ENCODE measurements around the gene ZSCAN20. TPM values are rescaled to one million over a fixed set of nuclear protein-coding genes. Genes with fewer than 3 reads are reported as not detected.

The ZSCAN20 gene
- total and polyA plus RNA-seq, 7 donors: 0.75 to 4.9 (median 2.8) TPM

- intact Hi-C loops (cut with DNase I): no loop called here
- no peak overlapping the region for H3K27ac ChIP-seq
- no peaks in the 10 kb centered on the region for H3K36me3 ChIP-seq (ENCODE audit: insufficient read depth in 1 of 2, low read depth in 1 of 2)
- H3K27me3 ChIP-seq (ENCODE audit: insufficient read depth in 3 of 3, low read length in 2 of 3): no peaks in the 10 kb centered on the region
- no peak overlapping the region for H3K4me3 ChIP-seq
- no peaks in the 10 kb centered on the region for H3K9me3 ChIP-seq
- no peak for DNase-seq
- WGBS, 3 donors: 60 to 85% (median 81%) methylated on average over 4 of the region's 4 CpGs
- ATAC-seq: no peak
- no peaks in the 10 kb centered on the region for H3K4me1 ChIP-seq
- TF ChIP-seq CTCF (IDR thresholded peaks at IDR 0.05): no peak
Measured at GRCh38 chr1:33436557-33437285, 35.7 kb upstream of the ZSCAN20 start.

DNA sequence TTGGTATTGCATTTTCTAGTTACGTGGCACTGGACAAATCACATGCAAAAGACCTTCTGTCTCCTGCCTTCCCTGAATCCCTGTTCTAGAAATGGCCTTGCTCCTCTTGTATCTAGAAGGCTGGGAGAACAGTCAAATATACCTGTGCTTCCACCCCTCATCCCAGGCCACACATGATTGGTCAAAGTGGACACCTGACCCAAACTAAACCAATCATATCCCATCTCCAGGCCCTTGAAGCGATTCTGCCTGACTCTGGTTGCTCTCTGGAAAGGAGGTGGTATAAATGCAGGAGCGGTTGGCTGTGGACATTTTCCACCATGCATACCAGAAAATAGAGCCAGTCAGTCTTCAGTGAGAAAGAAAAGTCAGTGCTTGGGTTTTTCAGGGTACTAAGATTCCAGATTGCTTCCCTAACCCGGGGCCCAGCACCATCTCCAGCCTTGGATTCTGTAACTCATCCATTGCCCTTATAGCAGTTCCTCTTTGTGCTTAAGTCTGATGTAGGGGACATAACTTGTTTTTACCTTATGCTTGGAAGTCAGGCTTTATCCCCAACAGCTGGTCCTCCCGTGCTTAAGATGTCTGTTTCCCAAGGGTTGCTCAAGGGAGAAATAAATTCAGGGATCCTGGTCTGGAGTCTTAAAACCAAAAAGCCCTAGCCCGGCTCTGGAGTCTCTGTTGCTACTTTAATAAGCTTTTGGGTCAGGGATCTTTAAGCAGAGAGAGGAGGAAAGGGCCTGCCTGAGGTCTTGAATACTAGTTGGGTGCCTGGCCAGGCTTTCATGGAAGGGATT is 33.9 kb upstream of the ZSCAN20 start:
- Histone ChIP-seq H3K4me3 (no peak overlapping the region), H3K27me3 (ENCODE audit: insufficient read depth in 3 of 3, low read length in 2 of 3) (no peaks in the 10 kb centered on the region), H3K36me3 (ENCODE audit: insufficient read depth in 1 of 2, low read depth in 1 of 2) (no peaks in the 10 kb centered on the region), H3K4me1 (peaks cover 8% of the 10 kb centered on the region), H3K27ac (no peak overlapping the region), H3K9me3 (no peaks in the 10 kb centered on the region)
- intact Hi-C loops (cut with DNase I): no loop called here
- TF ChIP-seq CTCF (IDR thresholded peaks at IDR 0.05): no peak
- ATAC-seq: no peak
- 74 to 81% (median 78%) methylated on average over 6 of the region's 6 CpGs for WGBS, 3 donors
- DNase-seq: no peak

GRCh38 chr1:33439662-33440061 is 32.8 kb upstream of the ZSCAN20 start:
- WGBS, 3 donors: 52 to 76% (median 71%) methylated on average over 1 of the region's 1 CpG
- Histone ChIP-seq H3K4me1 (peaks cover 19% of the 10 kb centered on the region), H3K27me3 (ENCODE audit: insufficient read depth in 3 of 3, low read length in 2 of 3) (no peaks in the 10 kb centered on the region), H3K27ac (no peak overlapping the region), H3K9me3 (no peaks in the 10 kb centered on the region), H3K36me3 (ENCODE audit: insufficient read depth in 1 of 2, low read depth in 1 of 2) (no peaks in the 10 kb centered on the region), H3K4me3 (no peak overlapping the region)
- no peak for ATAC-seq
- no peak for DNase-seq
- intact Hi-C loops (cut with DNase I): no loop called here
- TF ChIP-seq CTCF (IDR thresholded peaks at IDR 0.05): no peak

- intact Hi-C loops (cut with DNase I): no loop called here
- no peak for TF ChIP-seq CTCF (IDR thresholded peaks at IDR 0.05)
- Histone ChIP-seq H3K4me3 (no peak overlapping the region), H3K36me3 (ENCODE audit: insufficient read depth in 1 of 2, low read depth in 1 of 2) (no peaks in the 10 kb centered on the region), H3K27ac (no peak overlapping the region), H3K27me3 (ENCODE audit: insufficient read depth in 3 of 3, low read length in 2 of 3) (no peaks in the 10 kb centered on the region), H3K4me1 (peaks cover 24% of the 10 kb centered on the region), H3K9me3 (no peaks in the 10 kb centered on the region)
- 83 to 89% (median 85%) methylated on average over 6 of the region's 6 CpGs for WGBS, 3 donors
- ATAC-seq (no peak), DNase-seq (no peak)
Measured at GRCh38 chr1:33441088-33441745, 31.2 kb upstream of the ZSCAN20 start.

All from psoas muscle (tissue), 8 donors.